ENCODE measurements around the gene CDCA5. TPM values are rescaled to one million over a fixed set of nuclear protein-coding genes. Genes with fewer than 3 reads are reported as not detected.

The CDCA5 gene
- polyA plus RNA-seq, 4 donors, result 16.9 to 22.4 (median 21.1) TPM

DNA sequence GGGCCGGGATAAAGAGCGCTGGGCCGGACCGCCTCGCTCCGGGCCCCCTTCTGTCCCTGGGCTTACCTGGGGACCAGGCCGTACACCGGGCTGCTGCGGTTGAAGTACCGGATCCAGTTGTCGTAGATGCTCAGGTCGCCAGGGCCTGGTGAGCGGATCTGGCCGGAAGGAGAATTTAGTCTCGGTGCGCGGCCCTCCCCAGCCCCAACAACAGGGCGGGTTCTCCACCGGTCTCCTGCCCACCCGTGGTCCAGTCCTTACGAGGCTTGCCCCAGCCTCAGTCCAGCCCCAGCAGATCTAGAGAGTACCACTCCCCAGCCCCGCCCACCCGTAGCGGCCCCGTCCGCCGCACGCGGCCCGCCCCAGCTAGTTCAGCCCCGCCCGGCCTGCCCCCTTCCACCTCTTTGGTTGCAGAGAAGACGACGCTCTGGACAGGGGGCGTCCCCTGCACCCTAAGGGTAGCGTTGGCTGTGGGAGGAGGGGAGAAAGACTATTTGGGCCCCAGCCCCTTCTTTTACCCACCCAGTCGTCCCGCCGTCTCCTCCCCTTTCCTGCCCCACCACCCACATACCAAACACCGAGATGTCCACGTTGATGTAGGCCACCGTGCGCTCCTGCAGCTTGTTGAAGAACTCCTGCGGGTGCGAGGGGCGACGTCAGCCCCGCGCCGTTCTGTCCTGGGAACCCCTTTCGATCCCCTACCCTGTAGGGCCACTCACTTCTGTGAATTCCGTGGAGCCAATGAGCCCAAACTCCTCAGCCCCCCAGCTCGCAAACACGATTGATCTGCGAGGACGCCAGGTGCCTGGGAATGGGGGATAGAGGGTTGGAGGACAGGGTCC is 36.0 kb downstream of the CDCA5 start:
- no peak for DNase-seq (ENCODE audit: low read depth in 4 of 4, low spot score in 2 of 4)

DNA sequence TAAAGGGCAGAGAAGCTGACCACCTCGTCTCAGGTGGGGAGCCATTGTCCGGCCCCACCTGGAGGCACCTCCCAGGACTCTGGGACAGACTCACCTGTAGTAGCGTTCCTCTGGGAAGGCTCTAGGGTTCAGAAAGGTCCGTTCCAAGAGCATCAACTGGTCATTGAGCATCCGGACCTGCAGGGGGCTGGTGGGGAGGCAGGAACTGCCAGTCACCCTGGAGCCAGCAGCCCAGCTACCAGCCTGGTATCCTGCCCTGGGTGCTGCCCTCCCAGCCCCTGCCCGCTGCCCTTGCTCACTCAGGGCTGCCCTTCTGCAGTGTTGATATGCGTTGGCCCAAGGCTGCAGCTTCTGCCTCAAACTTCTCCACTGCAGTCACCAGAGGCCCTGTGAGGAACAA is 38.1 kb downstream of the CDCA5 start:
- DNase-seq (ENCODE audit: low read depth in 4 of 4, low spot score in 2 of 4), result no peak

DNA sequence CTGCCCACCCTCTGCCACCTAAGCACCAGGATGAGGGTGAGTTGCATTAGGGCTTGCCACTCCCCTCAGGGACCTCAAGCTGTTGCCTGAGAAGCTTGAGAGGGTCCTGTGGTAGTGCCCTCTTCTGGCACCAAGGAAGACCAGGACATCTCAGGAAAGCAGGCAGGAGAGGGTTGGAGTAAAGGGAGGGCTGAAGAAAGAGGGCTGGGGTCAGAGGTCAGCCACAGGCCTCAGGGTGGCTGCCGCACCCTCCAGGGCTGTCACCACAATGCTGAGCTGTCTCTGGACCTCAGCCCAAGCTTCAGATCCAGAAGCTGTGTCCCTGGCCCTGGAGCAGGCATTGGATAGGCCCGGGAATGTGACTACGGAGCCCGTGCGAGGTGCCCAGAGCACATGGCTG is 38.8 kb downstream of the CDCA5 start:
- DNase-seq (ENCODE audit: low read depth in 4 of 4, low spot score in 2 of 4), result no peak

DNA sequence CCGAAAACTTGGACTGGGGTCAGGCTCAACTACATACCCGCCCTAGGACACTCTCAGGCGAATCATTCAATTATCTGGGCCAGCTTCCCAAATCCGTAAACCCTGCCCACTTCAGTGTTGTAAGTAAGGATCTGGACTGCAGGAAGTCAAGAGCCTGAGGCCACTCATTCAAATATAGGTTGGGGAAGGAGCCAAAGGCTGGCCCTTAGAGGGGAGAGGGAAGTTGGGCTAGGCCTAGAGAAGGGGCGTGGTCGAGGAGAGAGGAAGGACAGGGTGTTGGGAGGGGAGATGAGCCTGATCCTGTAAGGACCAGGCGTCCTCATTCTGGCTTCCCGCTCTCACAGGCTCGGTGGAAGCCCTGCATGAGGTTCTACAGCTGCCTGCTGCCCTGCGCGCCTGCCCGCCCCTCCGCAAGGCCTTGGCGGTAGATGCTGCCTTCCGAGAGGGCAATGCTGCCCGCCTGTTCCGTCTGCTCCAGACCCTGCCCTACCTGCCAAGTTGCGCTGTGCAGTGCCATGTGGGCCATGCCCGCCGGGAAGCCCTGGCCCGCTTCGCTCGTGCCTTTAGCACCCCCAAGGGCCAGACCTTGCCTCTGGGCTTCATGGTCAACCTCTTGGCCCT is 39.8 kb downstream of the CDCA5 start:
- no peak for DNase-seq (ENCODE audit: low read depth in 4 of 4, low spot score in 2 of 4)

DNA sequence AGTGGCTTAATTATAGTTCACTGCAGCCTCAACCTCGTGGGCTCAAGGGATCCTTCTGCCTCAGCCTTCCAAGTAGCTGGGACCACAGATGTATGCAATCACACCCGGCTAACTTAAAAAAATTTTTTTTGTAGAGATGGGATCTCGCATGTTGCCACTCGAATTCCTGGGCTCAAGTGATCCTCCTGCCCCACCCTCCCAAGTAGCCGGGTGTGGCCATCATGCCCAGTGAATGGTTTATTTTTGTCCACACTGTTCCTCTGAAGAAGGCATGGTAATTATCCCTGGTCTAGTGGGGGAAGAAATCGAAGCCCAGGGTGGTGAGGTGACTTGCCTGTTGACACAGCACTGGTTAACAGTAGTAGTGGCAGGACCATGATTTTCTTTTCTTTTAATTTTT is 40.9 kb downstream of the CDCA5 start:
- DNase-seq (ENCODE audit: low read depth in 4 of 4, low spot score in 2 of 4), result no peak

DNA sequence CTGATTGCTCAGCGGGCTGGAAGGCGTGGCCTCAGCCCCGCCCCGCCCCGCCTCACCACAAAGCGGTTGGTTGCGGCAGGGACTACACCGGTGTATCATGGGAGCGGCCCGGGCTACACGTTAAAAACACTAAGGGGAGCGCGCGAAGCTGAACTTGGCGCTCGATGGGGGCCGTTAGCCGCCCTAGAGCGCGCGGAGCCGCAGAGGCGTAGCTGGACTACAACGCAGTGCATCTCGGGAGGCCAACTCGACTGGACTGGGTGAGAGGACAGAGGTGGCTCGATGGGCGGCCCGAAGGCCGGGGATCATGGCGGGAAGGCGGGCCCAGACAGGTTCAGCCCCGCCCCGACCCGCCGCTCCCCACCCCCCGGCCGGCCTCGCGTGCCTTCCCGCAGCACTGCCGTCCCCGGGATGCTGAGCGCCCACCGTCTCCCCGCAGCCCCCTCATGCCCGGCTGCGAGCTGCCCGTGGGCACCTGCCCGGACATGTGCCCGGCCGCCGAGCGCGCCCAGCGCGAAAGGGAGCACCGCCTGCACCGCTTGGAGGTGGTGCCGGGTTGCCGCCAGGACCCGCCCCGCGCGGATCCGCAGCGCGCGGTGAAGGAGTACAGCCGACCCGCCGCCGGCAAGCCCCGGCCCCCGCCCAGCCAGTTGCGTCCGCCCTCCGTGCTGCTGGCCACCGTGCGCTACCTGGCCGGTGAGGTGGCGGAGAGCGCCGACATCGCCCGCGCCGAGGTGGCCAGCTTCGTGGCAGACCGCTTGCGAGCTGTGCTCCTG is 42.8 kb downstream of the CDCA5 start, which contains the start of gene SAC3D1:
SAC3D1 (plus strand) TSS at position 364 of the 776 bp plus-strand sequence; CDS start at position 447, 83 bp downstream.
- DNase-seq (ENCODE audit: low read depth in 4 of 4, low spot score in 2 of 4), result peak; percentile 79 to 90 (median 80)

DNA sequence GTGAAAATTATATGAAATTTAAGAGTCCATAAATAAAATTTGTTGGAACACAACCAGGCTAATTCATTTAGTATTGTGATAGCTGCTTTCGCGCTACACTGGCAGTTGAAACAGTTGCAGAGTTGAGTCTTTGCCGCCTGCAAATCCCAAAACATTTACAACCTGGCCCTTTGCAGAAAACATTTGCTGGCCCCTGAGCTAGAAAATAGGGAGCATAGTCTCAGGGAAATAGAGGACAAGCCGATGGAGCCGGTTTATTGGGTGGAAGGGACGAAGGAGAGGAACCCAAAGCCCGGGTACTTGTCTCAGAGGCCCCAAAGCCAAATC is 43.4 kb downstream of the CDCA5 start:
- no peak for DNase-seq (ENCODE audit: low read depth in 4 of 4, low spot score in 2 of 4)

DNA sequence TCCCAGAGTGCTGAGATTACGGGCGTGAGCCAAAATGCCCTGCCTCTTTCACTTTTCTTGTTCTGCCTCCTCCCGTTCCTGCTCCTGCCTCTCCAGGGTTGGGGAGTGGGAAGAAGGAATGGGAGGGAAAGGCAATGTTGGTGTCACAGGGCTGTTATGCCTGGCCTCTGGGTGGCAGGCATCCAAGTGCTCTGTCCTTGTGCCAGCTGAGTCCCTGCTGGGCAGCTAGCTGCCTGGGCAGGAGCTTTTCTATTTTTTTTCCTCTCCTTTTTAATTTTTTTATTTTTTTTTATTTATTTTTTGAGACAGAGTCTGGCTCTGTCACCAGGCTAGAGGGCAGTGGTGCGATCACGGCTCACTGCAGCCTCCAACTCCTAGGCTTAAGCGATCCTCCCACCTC is 46.9 kb downstream of the CDCA5 start:
- no peak for DNase-seq (ENCODE audit: low read depth in 4 of 4, low spot score in 2 of 4)

DNA sequence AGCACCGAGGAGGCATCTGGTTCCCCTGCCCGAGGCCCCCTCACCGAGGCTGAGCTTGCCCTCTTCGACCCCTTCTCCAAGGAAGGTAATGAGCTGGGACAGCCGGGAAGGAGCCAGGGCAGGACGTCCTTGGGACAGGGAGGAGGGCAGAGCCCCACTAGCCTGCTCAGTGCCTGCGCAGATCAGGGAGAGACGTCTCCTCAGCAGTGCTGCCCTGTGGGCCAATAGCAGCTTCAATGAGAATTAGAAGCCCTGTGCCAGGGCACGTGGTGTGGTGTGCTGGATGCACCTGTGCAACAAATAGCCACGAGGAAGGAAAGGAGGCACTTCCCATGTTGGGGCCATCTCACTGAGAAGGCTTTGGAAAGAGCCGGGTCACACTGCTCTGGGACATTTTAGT is 48.3 kb downstream of the CDCA5 start:
- DNase-seq (ENCODE audit: low read depth in 4 of 4, low spot score in 2 of 4), result no peak

DNA sequence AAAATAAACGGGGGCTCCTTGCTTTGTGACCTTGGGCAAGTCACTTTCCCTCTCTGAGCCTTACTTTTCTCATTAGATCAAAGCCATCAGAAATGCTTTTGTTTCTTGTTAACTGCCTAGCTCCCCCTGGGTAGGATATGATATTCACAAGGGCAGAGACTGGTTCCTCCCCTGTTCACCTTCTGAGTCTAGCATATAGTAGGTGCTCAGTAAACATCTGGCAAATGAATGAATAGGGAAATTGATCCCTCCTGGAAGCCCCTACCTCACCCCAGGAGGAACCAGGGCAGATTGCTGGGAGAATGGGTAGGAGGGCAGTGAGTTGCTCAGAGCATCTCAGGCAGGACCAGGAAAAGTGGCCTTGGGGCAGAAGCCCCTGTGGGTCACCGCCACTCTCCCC is 49.4 kb downstream of the CDCA5 start:
- DNase-seq (ENCODE audit: low read depth in 4 of 4, low spot score in 2 of 4), result no peak

DNA sequence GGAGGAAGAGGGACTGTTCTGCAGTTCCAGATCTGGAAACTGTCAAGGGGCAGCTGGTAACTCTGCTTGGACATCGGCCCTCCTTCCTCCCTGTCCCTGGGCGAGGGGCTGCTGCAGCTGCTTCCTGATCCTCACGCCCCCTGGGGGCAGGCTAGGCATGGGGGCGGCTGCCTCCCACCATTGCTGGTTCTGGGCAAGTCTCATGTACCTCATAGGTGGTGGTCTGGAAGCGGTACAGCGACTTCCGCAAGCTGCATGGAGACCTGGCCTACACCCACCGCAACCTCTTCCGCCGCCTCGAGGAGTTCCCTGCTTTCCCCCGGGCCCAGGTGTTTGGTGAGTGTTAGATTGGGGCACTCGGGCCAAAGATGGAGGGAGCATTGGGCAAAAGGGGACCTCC is 51.6 kb downstream of the CDCA5 start:
- DNase-seq (ENCODE audit: low read depth in 4 of 4, low spot score in 2 of 4), result no peak

Other genes starting within 250 kb of the CDCA5 start
- 1 to 10 TPM; 5.2 to 8.1 (median 5.9) TPM for gene CDC42BPG, start 239.4 kb downstream of the CDCA5 start, polyA plus RNA-seq (ENCODE audit: insufficient read length in 4 of 4)
- gene EHD1, start 205.4 kb downstream of the CDCA5 start, polyA plus RNA-seq (ENCODE audit: insufficient read length in 4 of 4), result 10 to 100 TPM; 54.4 to 77.9 (median 64.7) TPM
- 10 to 100 TPM; 12.2 to 28.1 (median 21.6) TPM for gene ATG2A, start 166.8 kb downstream of the CDCA5 start, polyA plus RNA-seq (ENCODE audit: insufficient read length in 4 of 4)
- gene PPP2R5B, start 159.4 kb downstream of the CDCA5 start, polyA plus RNA-seq (ENCODE audit: insufficient read length in 4 of 4), result 10 to 100 TPM; 14.4 to 20.2 (median 17.2) TPM
- 1 to 10 TPM; 1.9 to 3.1 (median 2.6) TPM for gene GPHA2, start 148.1 kb downstream of the CDCA5 start, polyA plus RNA-seq (ENCODE audit: insufficient read length in 4 of 4)
- 1 to 10 TPM in 1 of 4 donors, under 1 TPM in 3; 0.48 to 1.5 (median 0.72) TPM for gene MAJIN, start 111.9 kb downstream of the CDCA5 start, polyA plus RNA-seq (ENCODE audit: insufficient read length in 4 of 4)
- 1 to 10 TPM; 2.3 to 3.3 (median 2.8) TPM for gene BATF2, start 87.1 kb downstream of the CDCA5 start, polyA plus RNA-seq (ENCODE audit: insufficient read length in 4 of 4)
- 10 to 100 TPM; 58.1 to 81.6 (median 64.8) TPM for gene ARL2, start 69.9 kb downstream of the CDCA5 start, polyA plus RNA-seq (ENCODE audit: insufficient read length in 4 of 4)
- 10 to 100 TPM; 25.5 to 34.3 (median 30.4) TPM for gene SNX15, start 56.6 kb downstream of the CDCA5 start, polyA plus RNA-seq (ENCODE audit: insufficient read length in 4 of 4)
- gene SAC3D1, start 42.8 kb downstream of the CDCA5 start, polyA plus RNA-seq (ENCODE audit: insufficient read length in 4 of 4), result 10 to 100 TPM; 10.2 to 20.3 (median 13.5) TPM
- 10 to 100 TPM; 10.8 to 17.4 (median 12.2) TPM for gene NAALADL1, start 25.5 kb downstream of the CDCA5 start, polyA plus RNA-seq (ENCODE audit: insufficient read length in 4 of 4)
- 10 to 100 TPM; 27.9 to 35.9 (median 34.6) TPM for gene ZFPL1, start 182 bp upstream of the CDCA5 start, polyA plus RNA-seq (ENCODE audit: insufficient read length in 4 of 4)
- gene VPS51, start 12.2 kb upstream of the CDCA5 start, polyA plus RNA-seq (ENCODE audit: insufficient read length in 4 of 4), result 100 to 1,000 TPM; 100 to 159 (median 143) TPM
- 100 to 1,000 TPM in 1 of 4 donors, 10 to 100 TPM in 3; 77.8 to 101 (median 80.4) TPM for gene TM7SF2, start 27.8 kb upstream of the CDCA5 start, polyA plus RNA-seq (ENCODE audit: insufficient read length in 4 of 4)
- 10 to 100 TPM in 2 of 4 donors, 1 to 10 TPM in 2; 6.0 to 13.3 (median 9.5) TPM for gene ZNHIT2, start 33.7 kb upstream of the CDCA5 start, polyA plus RNA-seq (ENCODE audit: insufficient read length in 4 of 4)
- 100 to 1,000 TPM; 643 to 971 (median 752) TPM for gene FAU, start 38.1 kb upstream of the CDCA5 start, polyA plus RNA-seq (ENCODE audit: insufficient read length in 4 of 4)
- 10 to 100 TPM; 56.2 to 65.2 (median 62.2) TPM for gene MRPL49, start 38.3 kb upstream of the CDCA5 start, polyA plus RNA-seq (ENCODE audit: insufficient read length in 4 of 4)
- gene SYVN1, start 50.5 kb upstream of the CDCA5 start, polyA plus RNA-seq (ENCODE audit: insufficient read length in 4 of 4), result 10 to 100 TPM; 40.4 to 57.0 (median 48.3) TPM
- gene SPDYC, start 86.2 kb upstream of the CDCA5 start, polyA plus RNA-seq (ENCODE audit: insufficient read length in 4 of 4), result under 1 TPM in 1 of 4 donors, not detected in 3; 0.16 TPM
- 100 to 1,000 TPM in 2 of 4 donors, 10 to 100 TPM in 2; 83.3 to 121 (median 99.2) TPM for gene CAPN1, start 97.9 kb upstream of the CDCA5 start, polyA plus RNA-seq (ENCODE audit: insufficient read length in 4 of 4)
- gene POLA2, start 177.9 kb upstream of the CDCA5 start, polyA plus RNA-seq (ENCODE audit: insufficient read length in 4 of 4), result 10 to 100 TPM; 22.0 to 34.0 (median 30.9) TPM
- 10 to 100 TPM in 2 of 4 donors, 1 to 10 TPM in 2; 7.9 to 16.4 (median 11.6) TPM for gene CDC42EP2, start 230.8 kb upstream of the CDCA5 start, polyA plus RNA-seq (ENCODE audit: insufficient read length in 4 of 4)
- 100 to 1,000 TPM in 1 of 4 donors, 10 to 100 TPM in 3; 80.5 to 105 (median 90.8) TPM for gene DPF2, start 249.8 kb upstream of the CDCA5 start, polyA plus RNA-seq (ENCODE audit: insufficient read length in 4 of 4)